GM19397 (cell line): ENCODE data around the gene TIMP2.
"Not testable (repeated sequence)": the region's sequence is repeated elsewhere in the genome, so short reads cannot be mapped to it uniquely, and the experiment has no call there.

Source experiments
- ATAC-seq: cut with Tn5 transposase; IDR thresholded peaks from one replicate; pipeline ENCODE4 v1.9.1; 2021; ENCODE audit warnings: mild to moderate bottlenecking, moderate library complexity; ENCODE audit not compliant: unreplicated experiment

TIMP2 gene

DNA sequence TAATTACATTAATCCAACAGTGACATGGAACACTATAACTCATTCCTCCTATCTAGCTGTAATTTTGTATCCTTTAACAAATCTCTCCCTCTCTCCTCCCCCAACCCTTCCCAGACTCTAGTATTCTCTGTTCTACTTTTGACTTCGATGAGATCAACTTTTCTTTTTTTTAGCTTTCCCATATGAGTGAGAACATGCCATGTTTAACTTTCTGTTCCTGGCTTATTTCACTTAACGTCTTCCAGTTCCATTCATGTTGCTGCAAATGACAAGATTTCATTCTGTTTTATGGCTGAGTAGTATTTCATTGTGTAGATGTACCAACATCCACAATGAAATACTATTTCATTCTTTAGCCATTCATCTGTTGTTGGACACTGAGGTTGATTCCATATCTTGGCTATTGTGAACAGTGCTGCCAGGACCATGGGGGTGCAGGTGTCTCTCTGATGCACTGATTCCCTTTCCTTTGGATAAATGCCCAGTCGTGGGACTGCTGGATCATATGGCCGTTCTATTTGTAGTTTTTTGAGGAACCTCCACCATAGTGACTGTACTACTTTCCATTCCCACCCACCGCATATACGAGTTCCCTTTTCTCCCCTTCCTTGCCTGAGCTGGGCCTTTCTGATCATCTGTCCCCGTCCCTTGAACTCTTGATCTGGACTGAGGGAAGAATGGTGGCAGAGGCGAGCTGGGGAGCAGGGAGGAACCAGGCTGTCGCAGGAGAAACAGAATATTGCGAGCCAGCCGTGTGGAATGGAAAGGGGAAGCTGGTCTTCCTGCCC lies 14.5 kb downstream of the TIMP2 start:
- ATAC-seq, result no peak

DNA sequence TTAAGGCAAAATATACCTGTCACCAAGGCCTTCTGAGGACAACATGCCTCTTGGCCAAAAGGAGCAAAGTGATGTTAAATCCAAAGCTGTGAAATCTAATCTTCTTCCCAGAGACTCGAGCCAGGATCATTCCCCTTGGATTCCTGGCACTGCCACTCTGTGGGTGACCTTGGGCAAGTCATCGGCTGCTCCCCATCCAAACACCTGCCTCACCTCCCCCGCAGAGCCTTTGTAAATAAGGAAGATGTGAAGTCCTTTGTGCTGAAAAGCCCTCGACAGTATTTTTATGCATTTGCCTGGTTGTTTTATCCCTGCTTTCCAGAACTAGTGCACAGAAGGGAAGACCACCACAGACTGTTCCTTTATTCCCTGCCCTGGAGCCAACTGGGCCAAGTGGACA lies 16.8 kb downstream of the TIMP2 start:
- no peak for ATAC-seq

DNA sequence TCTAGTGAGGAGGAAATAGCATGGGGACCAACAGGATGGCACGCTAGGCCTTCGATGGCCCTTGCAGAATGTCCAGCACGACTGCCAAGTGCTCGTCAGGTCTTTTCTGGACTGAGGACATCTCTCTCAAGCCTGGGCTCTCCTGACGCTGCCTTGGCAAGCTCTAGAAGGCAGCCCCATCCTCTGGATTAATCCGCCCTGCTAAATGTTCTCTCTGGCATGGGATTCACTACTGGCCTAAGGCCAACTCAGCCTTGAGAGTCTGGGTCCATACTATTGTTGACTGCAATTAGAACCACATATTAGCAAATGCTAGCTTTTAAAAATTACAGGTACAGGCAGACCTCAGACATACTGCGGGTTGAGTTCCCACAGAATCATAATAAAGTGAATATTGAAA lies 19.6 kb downstream of the TIMP2 start:
- ATAC-seq, result no peak

DNA sequence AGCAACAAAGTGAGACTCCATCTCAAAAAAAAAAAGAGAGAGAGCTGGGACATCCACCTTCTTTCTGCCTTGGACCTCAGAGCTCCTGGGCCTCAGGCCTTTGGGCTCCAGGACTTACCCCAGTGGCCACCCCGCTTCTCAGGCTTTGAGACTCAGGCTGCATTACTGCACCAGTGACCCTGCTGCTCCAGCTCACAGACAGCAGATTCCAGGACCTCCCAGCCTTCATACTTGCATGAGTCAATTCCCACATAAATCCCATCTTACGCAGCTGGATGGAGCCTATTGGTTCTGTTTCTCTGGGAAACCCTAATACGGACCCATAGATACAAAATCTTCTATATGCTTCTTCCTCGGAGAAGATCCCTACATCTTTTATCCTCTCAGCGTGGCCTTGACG lies 20.1 kb downstream of the TIMP2 start:
- ATAC-seq, result no peak

DNA sequence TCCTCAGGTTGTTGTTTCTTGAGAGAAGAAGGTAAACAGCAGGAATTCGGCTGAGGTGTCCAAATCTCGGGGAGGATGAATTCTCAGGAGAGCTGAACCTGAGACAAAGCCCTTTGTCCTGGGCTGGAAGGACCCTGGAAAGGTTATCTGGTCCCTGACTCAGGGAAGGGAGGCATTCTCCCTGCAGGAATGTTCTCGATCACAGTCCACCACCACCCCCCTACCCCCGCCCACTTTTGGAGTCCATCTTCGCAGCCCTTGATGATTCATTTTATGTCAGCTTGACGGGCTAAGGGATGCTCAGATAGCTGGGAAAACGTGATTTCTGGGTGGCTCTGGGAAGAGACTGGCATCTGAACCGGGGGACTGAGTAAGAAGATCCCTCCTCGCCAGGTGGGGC lies 20.8 kb downstream of the TIMP2 start:
- ATAC-seq, result no peak

DNA sequence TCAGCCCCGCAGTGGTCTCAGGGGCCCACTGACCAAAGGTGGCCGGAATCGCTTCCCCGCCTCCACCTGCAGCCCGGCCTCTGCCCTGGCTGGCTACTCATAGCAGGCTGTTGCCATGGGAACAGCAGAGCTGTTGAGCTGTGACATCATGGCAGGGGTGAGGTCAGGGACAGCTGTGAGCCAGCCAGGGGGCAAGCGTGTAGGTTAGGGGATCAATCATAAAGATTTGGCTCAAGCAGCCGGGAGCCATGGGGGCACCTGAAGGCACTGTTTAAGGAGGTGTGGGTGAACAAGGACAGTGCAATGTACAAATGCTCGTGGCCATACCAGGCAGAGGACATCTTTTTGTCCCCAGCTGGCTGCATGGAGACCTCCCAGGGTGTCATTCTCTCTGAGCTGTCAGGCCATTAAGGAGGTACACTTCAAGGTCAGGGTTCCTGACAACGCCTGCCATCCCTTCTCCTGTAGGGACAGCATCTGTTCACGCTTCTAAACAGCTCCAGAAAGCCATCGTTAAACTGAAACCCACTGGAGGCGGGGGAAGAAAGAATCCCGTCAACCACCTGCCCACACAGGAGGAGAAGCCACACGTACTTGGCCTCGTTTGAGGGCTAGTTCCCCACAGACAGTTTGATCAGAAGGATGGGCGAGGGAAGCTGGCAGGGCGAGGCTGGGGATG lies 21.9 kb downstream of the TIMP2 start, which contains the start of gene CEP295NL:
Gene CEP295NL, minus strand, starts transcription at position 101 of the 679 bp plus-strand sequence. CDS start 1,373 bp downstream, outside the sequence.
- no peak for ATAC-seq

DNA sequence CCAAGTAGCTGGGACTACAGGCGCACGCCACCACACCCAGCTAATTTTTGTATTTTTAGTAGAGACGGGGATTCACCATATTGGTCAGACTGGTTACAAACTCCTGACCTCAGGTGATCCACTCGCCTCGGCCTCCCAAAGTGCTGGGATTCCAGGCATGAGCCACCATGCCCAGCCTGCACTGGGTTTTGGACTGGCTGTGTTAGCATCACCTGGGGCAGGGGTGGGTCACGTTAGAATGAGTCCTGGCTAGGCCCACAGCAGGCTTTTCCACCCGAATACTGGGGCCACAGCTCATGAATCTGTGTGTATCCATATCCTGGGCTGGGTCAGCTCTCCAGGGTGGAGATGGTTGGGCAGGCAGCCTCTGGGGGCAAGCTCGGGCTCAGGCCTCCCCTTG lies 23.0 kb downstream of the TIMP2 start:
- not testable (repeated sequence) for ATAC-seq

DNA sequence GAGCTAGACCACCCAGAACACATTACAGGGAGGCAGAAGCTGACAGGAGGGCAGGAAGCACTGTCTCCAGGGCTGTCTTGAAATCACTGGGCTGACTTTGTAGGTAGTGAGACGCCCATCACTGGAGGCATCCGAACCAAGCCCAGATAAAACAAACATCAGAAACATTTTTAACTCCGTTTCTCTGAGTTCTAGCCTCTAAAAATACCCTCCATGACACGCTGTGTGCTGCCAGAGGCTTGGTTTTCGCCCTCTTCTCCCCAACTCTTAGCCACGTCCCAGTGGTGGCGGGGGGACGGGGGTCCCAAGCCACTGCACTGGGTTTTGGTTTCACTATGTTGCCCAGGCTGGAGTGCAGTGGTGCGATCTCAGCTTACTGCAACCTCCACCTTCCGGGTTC lies 23.4 kb downstream of the TIMP2 start:
- ATAC-seq, result no peak

DNA sequence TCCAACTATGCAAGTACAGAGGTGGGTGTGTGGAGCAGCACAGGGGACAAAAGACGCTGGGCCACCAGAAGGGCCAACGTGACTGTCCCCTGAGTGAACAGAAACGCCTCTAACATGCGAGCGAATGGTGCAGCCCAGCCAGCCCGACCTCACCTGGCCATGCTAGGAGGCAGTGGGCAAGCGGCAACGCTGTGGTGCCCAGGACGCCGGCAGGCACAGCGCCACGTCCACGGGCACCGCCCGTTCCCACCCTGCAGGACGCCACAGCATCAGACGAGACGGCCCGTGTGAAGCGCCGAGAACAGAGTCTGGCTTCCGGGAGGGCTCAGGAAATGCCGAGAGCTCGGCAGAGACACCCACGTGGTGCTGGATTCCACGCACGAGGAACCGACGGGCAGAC lies 24.4 kb downstream of the TIMP2 start:
- ATAC-seq, result no peak

DNA sequence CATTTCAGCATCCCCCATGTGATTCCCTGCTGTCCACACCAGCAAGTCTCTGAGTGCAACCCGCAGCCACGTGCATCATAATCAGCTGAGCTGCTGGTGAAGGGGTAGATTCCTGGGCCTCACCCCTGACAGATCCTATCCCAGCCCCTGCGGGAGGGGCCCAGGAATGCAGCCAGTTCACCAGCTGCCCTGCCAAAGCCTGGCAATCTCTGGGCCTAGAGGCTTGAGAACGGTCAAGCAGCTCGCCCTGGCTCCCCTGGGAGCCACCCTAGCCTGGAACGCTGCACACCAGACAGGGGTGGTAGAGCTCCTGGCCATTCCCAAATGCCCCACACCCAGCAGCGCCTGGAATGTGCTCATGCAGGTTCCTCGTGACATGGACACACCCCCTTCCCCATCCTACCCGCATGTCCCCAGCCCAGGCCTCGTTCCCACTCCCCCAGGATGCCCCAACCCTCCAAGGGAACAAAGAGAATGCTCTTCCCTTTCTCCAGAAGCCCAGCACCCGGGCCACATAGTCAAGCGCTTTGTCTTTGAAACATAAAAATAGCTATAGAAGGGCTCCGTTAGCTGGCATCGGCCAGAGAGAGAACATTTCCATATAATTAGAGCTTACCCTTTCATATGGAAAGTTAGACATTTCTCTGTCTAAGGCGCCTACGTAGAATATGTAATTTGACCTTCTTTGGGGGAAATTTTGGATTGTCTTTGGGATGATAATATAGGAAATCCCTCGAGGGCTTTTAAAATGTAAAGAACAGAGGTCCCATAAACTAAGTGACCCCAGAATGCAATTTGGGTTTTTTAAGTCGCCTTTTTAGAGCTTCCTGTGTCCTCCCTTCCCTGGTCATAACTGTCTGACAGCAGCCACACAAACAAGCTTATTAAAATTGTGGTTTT lies 25.6 kb downstream of the TIMP2 start:
- no peak for ATAC-seq

DNA sequence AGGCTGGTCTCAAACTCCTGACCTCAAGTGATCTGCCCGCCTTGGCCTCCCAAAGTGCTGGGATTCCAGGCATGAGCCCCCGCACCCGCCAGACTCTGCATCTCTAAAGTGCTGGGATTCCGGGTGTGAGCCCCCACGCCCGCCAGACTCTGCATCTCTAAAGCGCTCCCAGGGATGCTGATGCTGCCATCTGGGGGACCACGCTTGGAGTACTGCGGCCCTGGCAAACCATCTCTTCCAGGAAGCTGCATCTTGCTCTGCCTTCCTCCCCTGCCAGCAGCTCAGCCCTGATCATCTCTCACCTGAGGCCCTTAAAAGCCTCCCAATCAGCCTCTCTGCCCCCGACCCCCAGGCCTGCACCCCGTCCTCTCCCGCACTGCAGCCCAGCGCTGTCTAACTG lies 26.2 kb downstream of the TIMP2 start:
- ATAC-seq, result no peak

DNA sequence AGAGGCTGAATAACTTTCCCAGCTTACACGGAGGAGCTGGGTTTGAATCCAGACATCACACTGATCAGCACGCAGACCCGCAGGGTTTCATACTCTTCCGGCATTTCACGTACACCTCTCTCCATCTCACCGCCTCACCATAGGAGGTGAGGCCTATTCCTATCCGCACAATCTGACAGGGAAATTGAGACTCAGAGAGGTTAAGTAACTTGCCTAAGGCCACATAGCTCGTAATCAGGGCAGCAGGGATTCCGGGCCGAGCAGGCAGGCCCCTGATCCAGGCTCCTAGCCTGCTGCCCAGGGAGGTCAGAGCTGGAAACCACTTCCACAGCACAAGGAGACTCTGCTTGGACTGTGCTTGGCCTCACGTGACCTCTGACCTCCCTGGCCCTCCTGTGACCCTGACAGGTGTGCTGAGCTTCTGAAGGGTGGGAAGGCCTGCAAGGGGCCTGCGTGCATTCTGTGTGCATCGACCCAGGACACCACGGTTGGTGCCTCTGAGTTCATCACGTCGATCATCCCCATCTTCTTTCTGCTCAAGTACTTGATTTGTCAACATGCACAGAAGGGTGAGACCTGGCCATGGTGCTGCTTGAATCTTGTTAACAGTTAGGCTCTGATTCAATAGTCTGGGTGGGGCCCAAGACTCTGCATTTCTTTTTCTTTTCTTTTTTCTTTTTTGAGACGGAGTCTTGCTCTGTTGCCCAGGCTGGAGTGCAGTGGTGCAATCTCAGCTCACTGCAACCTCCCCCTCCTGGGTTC lies 26.9 kb downstream of the TIMP2 start:
- ATAC-seq, result no peak

DNA sequence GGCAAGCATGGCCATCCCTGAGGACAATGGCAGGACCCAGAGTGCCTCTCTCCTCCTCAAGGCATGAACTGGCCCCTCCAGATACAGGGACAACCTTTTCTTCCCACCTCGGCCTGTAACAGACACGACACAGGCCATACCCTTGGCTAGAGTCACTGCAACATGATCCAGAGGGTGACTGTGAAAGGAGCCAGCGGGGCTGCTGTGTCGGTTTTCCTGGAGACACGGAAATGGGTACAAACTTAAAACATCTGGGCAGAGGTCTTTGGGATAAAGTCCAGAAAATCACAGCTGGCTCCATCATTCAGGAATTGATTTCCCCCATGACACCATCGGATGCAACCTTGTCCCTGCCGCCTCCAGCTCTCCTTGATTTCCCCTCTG lies 27.5 kb downstream of the TIMP2 start:
- ATAC-seq, result no peak

DNA sequence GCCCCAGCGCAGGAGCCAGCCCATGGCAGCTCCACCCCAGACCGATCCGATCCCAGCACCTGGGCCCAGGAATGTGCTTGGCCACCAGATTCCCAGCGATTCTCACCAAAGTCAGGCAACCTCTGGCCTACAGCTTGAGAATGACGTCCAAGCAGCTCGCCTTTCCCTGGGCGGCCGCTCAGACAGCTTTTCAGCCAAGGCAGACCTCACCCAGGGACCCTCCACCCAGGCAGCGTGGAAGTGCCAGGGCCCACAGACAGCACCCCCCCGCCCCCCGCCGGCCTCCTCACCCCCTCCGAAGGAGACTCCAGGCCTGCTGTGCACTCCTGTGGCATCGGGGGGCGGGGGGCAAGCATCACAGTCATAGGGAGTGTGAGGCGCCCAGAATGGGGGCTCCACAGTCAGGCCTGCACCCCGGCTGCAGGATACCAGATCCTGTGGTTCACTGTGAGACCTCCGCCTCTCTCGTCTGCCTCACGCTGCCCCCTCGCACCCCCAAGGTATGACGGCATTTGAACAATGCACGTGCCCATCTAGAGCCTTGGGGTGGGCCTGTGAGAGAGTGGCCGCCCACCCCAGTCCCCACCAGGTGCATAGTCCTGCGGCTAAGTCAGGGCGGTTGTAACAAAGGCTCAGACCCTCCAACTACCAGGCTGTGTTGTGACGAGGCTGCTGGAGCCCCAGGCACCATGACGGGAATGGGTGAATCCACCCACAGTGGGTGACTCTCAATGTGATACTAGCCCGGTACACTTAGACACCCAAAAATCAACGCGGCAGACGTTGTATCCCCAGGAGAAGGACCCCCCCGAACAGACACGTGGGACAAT lies 28.1 kb downstream of the TIMP2 start:
- no peak for ATAC-seq

DNA sequence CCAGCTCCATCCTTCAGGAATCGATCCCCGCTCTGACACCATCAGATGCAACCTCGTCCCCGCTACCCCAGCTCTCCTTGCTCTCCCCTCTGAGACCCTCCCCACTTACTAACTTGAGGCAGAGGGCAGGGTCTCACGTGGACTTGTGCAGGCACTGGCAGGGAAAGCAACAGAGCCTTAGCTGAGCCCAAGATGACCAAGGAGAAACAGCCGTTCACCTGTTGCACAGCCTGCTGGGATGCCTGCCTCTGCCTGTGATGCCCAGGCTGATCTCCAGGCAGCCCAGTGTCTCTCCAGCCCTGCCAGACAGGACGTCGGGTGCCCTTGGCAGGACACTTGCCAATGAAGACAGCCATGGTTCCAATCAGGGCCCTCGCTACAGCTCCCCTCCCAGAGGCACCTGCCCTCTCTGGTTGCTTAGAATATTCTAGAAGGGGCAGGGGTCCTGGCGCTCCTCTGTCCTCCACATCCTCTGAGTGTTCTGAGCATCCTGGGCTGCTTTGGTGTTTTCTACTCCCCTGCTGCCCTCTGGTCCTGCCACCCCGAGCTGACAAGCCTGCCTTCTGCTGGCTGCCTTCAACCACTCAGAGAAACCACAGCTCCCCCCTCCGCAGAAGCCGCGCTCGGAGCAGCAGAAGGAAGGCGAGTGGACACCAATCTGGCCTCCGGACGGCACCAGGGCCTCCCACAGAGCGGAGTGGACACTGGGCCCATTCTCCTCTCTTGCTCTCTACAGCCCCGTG lies 28.9 kb downstream of the TIMP2 start:
- no peak for ATAC-seq

DNA sequence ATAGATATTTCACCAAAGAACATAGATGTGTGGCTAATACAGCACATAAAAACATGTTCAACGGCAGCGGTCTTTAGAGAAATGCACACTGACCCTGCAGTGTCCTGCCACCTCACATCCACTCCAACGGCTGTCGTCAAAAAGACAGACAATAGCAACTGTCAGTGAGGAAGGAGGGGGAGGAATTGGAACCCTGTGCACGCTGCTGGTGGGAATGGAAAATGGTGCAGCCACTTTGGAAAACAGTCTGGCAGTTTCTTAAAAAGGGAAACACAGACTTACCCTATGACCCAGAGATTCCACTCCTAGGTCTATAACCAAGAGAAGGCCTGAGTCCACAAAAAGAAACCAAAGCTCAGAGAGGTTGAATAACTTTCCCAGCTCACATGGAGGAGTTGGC lies 29.9 kb downstream of the TIMP2 start:
- no peak for ATAC-seq

DNA sequence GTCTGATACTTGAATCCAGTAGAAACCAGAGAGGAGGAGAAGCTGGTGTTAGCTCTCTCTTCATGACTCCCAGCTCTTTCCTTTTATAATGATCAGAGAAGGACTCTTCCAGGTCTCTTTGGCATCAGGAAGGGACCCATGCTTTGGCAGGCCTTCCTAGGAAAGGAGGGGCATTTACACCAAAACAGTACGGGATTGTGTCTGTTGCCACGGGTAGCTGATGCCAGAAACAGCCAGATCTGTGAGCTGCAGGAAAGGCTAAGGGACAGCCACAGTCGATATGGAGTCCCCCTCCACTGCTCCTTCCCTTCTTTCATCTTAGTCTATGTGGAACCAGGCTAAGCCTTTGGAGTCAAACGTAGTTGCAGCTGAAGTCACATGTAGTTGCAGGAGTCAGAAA lies 31.5 kb downstream of the TIMP2 start:
- no peak for ATAC-seq

DNA sequence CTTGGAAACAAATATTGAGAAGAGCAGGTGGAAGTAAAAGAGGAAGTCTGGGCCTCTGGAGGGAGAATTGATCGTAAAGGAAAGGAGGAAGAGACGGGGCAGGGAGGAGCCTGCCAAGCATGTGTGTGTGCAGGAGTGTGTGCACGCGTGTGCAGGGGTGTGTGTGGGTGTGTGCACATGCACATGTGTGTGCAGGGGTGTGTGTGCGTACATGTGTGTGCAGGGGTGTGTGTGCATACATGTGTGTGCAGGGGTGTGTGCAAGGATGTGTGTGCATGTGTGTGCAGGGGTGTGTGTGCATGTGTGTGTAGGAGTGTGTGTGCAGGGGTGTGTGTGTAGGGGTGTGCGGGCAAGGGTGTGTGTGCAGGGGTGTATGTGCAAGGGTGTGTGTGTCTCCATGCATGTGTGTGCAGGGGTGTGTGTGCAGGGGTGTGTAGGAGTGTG lies 32.2 kb downstream of the TIMP2 start:
- no peak for ATAC-seq

DNA sequence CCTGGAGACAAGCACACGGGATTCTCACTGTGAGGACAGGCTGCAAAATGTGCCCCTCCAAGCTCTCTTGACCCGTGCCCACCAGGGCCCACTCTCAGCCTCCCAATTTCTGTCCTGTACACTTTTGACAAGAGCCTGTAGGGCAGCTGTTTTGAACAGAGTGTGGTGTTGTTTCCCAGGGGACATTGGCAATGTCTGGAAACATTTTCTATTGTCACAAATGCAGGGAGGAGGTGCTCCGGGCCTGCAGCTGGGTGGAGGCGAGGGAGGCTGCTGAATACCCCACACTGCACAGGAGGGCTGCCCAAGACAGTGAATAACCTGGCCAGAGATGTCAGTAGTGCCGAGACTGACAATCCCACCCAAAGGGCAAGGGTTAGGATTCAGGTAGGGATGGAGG lies 32.7 kb downstream of the TIMP2 start:
- ATAC-seq, result no peak
